ENCODE measurements around the gene TTC9.
A peak's percentile ranks its signal among the peaks of the same experiment; 100 is the strongest.

TTC9 gene

GRCh38 chr14:70641548-70642302, at the start of gene TTC9:
TSS of gene TTC9 (plus strand) at chr14:70641916. CDS start at chr14:70642130, 214 bp downstream.
- Mint-ChIP-seq H3K27ac (peak within 1 kb of the TSS; percentile 89), H3K36me3 (peaks cover 19% of the 10 kb centered on the region), H3K9me3 (no peaks in the 10 kb centered on the region), H3K4me3 (peak within 1 kb of the TSS; percentile 93), H3K4me1 (peaks cover 39% of the 10 kb centered on the region)
- DNase-seq (ENCODE audit: low spot score in 2 of 2) = peak in 1 of 2 donors; percentile 64
- peak; percentile 47 for ATAC-seq

- Mint-ChIP-seq H3K27ac (no peak overlapping the region), H3K9me3 (no peaks in the 10 kb centered on the region), H3K4me3 (no peak overlapping the region), H3K36me3 (peaks cover 88% of the 10 kb centered on the region), H3K4me1 (peaks cover 9% of the 10 kb centered on the region)
- DNase-seq (ENCODE audit: low spot score in 2 of 2) = no peak
- no peak for ATAC-seq
Measured at GRCh38 chr14:70594461-70594860, 47.3 kb upstream of the TTC9 start.

GRCh38 chr14:70595443-70596185, 46.1 kb upstream of the TTC9 start:
- H3K27ac Mint-ChIP-seq = no peak overlapping the region
- H3K36me3 Mint-ChIP-seq = peaks cover 81% of the 10 kb centered on the region
- no peaks in the 10 kb centered on the region for H3K9me3 Mint-ChIP-seq
- H3K4me3 Mint-ChIP-seq = no peak overlapping the region
- H3K4me1 Mint-ChIP-seq = peaks cover 20% of the 10 kb centered on the region
- DNase-seq (ENCODE audit: low spot score in 2 of 2) (no peak), ATAC-seq (no peak)

- Mint-ChIP-seq H3K27ac (no peak overlapping the region), H3K9me3 (no peaks in the 10 kb centered on the region), H3K36me3 (peaks cover 65% of the 10 kb centered on the region), H3K4me3 (no peak overlapping the region), H3K4me1 (peaks cover 20% of the 10 kb centered on the region)
- DNase-seq (ENCODE audit: low spot score in 2 of 2) (no peak), ATAC-seq (no peak)
Measured at GRCh38 chr14:70597731-70598130, 44.0 kb upstream of the TTC9 start.

GRCh38 chr14:70599345-70599744, 42.4 kb upstream of the TTC9 start:
- no peak for ATAC-seq
- Mint-ChIP-seq H3K27ac (peak overlapping the region; percentile 99), H3K4me1 (peaks cover 20% of the 10 kb centered on the region), H3K36me3 (peaks cover 50% of the 10 kb centered on the region), H3K4me3 (peak overlapping the region; percentile 96), H3K9me3 (no peaks in the 10 kb centered on the region)
- DNase-seq (ENCODE audit: low spot score in 2 of 2) = no peak

- H3K9me3 Mint-ChIP-seq = no peaks in the 10 kb centered on the region
Measured at GRCh38 chr14:70600382-70601157, 41.1 kb upstream of the TTC9 start, which contains the start of gene MED6. TSS of gene MED6 (minus strand) at chr14:70600655. CDS start at chr14:70600637, 18 bp downstream.

GRCh38 chr14:70601162-70601561, 40.6 kb upstream of the TTC9 start:
- no peaks in the 10 kb centered on the region for H3K9me3 Mint-ChIP-seq
- no peak for DNase-seq (ENCODE audit: low spot score in 2 of 2)
- peak overlapping the region; percentile 96 for H3K4me3 Mint-ChIP-seq
- no peak for ATAC-seq
- H3K27ac Mint-ChIP-seq = peak overlapping the region; percentile 99
- H3K4me1 Mint-ChIP-seq = peaks cover 20% of the 10 kb centered on the region
- peaks cover 32% of the 10 kb centered on the region for H3K36me3 Mint-ChIP-seq

More at GRCh38 chr14:70600382-70601157, 41.1 kb upstream of the TTC9 start, which contains the start of gene MED6:
- ATAC-seq = peak; percentile 98
- DNase-seq (ENCODE audit: low spot score in 2 of 2) = peak; percentile 76 to 94
- H3K4me3 Mint-ChIP-seq = peak within 1 kb of the TSS; percentile 96
- peaks cover 20% of the 10 kb centered on the region for H3K4me1 Mint-ChIP-seq
- H3K27ac Mint-ChIP-seq = peak within 1 kb of the TSS; percentile 99
- H3K36me3 Mint-ChIP-seq = peaks cover 37% of the 10 kb centered on the region

GRCh38 chr14:70602254-70602653, 39.5 kb upstream of the TTC9 start:
- H3K9me3 Mint-ChIP-seq = no peaks in the 10 kb centered on the region
- H3K4me3 Mint-ChIP-seq = no peak overlapping the region
- DNase-seq (ENCODE audit: low spot score in 2 of 2) (no peak), ATAC-seq (no peak)
- H3K36me3 Mint-ChIP-seq = peaks cover 21% of the 10 kb centered on the region
- H3K4me1 Mint-ChIP-seq = peaks cover 20% of the 10 kb centered on the region
- no peak overlapping the region for H3K27ac Mint-ChIP-seq

- no peaks in the 10 kb centered on the region for H3K4me1 Mint-ChIP-seq
- no peak overlapping the region for H3K4me3 Mint-ChIP-seq
- no peaks in the 10 kb centered on the region for H3K36me3 Mint-ChIP-seq
- DNase-seq (ENCODE audit: low spot score in 2 of 2) (no peak), ATAC-seq (no peak)
- no peak overlapping the region for H3K27ac Mint-ChIP-seq
- no peaks in the 10 kb centered on the region for H3K9me3 Mint-ChIP-seq
Measured at GRCh38 chr14:70611216-70611615, 30.5 kb upstream of the TTC9 start.

- H3K4me1 Mint-ChIP-seq = no peaks in the 10 kb centered on the region
- H3K27ac Mint-ChIP-seq = no peak overlapping the region
- H3K4me3 Mint-ChIP-seq = no peak overlapping the region
- no peaks in the 10 kb centered on the region for H3K36me3 Mint-ChIP-seq
- DNase-seq (ENCODE audit: low spot score in 2 of 2) (no peak), ATAC-seq (no peak)
- no peaks in the 10 kb centered on the region for H3K9me3 Mint-ChIP-seq
Measured at GRCh38 chr14:70616646-70617045, 25.1 kb upstream of the TTC9 start.

- no peak for DNase-seq (ENCODE audit: low spot score in 2 of 2)
- H3K27ac Mint-ChIP-seq = no peak overlapping the region
- no peak for ATAC-seq
- H3K9me3 Mint-ChIP-seq = no peaks in the 10 kb centered on the region
- H3K4me3 Mint-ChIP-seq = no peak overlapping the region
- no peaks in the 10 kb centered on the region for H3K36me3 Mint-ChIP-seq
- no peaks in the 10 kb centered on the region for H3K4me1 Mint-ChIP-seq
Measured at GRCh38 chr14:70618314-70618713, 23.4 kb upstream of the TTC9 start.

- H3K36me3 Mint-ChIP-seq = no peaks in the 10 kb centered on the region
Measured at GRCh38 chr14:70619708-70620107, 22.0 kb upstream of the TTC9 start.

GRCh38 chr14:70622111-70622712, 19.5 kb upstream of the TTC9 start:
- peak; percentile 75 for ATAC-seq
- Mint-ChIP-seq H3K9me3 (peaks cover 12% of the 10 kb centered on the region), H3K36me3 (no peaks in the 10 kb centered on the region), H3K27ac (no peak overlapping the region), H3K4me3 (no peak overlapping the region), H3K4me1 (no peaks in the 10 kb centered on the region)
- peak; percentile 22 to 65 for DNase-seq (ENCODE audit: low spot score in 2 of 2)

More at GRCh38 chr14:70619708-70620107, 22.0 kb upstream of the TTC9 start:
- H3K27ac Mint-ChIP-seq = no peak overlapping the region
- no peak overlapping the region for H3K4me3 Mint-ChIP-seq
- H3K9me3 Mint-ChIP-seq = no peaks in the 10 kb centered on the region
- ATAC-seq = no peak
- H3K4me1 Mint-ChIP-seq = no peaks in the 10 kb centered on the region
- DNase-seq (ENCODE audit: low spot score in 2 of 2) = no peak

- H3K4me1 Mint-ChIP-seq = no peaks in the 10 kb centered on the region
- peaks cover 12% of the 10 kb centered on the region for H3K9me3 Mint-ChIP-seq
- no peak for ATAC-seq
- H3K36me3 Mint-ChIP-seq = no peaks in the 10 kb centered on the region
- DNase-seq (ENCODE audit: low spot score in 2 of 2) = no peak
- H3K4me3 Mint-ChIP-seq = no peak overlapping the region
- H3K27ac Mint-ChIP-seq = no peak overlapping the region
Measured at GRCh38 chr14:70624972-70625371, 16.7 kb upstream of the TTC9 start.

GRCh38 chr14:70631948-70632347, 9.8 kb upstream of the TTC9 start:
- no peaks in the 10 kb centered on the region for H3K9me3 Mint-ChIP-seq
- H3K27ac Mint-ChIP-seq = no peak overlapping the region
- peaks cover 6% of the 10 kb centered on the region for H3K4me1 Mint-ChIP-seq
- ATAC-seq = no peak
- H3K4me3 Mint-ChIP-seq = no peak overlapping the region
- no peak for DNase-seq (ENCODE audit: low spot score in 2 of 2)
- H3K36me3 Mint-ChIP-seq = no peaks in the 10 kb centered on the region
